ENCODE results near the gene DHX35. TPM values are rescaled to one million over a fixed set of nuclear protein-coding genes. Genes with fewer than 3 reads are reported as not detected.

The DHX35 gene
- total and polyA plus RNA-seq, 2 of the 13 experiments (the other 11 are each of a cell fraction or from before 2014, with no cell fraction given), result 25.8 to 28.7 TPM

- TF ChIP-seq ZNF18 (CRISPR knock-in tag; IDR thresholded peaks at IDR 0.05; ENCODE audit: insufficient replicate concordance), result peak; percentile 5
- TF ChIP-seq TFDP1 (CRISPR knock-in tag; IDR thresholded peaks at IDR 0.05; ENCODE audit: borderline replicate concordance), result no peak
- no peak for TF ChIP-seq ZNF281 (CRISPR knock-in tag; IDR thresholded peaks at IDR 0.05; ENCODE audit: borderline replicate concordance)
- TF ChIP-seq ZNF263 (CRISPR knock-in tag; IDR thresholded peaks at IDR 0.05), result peak; percentile 3; the same call in 1 of the 2 replicates
- peak; percentile 1; the same call in 1 of the 2 replicates for TF ChIP-seq ZNF609 (CRISPR knock-in tag; IDR thresholded peaks at IDR 0.05; ENCODE audit: borderline replicate concordance)
- TF ChIP-seq SNAPC4 (CRISPR knock-in tag; IDR thresholded peaks at IDR 0.05), result peak; percentile 54; the same call in 1 of the 2 replicates
- 0 out of 2 replicates have a peak, but pooled peaks have one; percentile 5 for TF ChIP-seq DZIP1 (CRISPR knock-in tag; IDR thresholded peaks at IDR 0.05)
- no peak for TF ChIP-seq PHB2 (IDR thresholded peaks at IDR 0.05; ENCODE audit: partially characterized antibody)
Observed at GRCh38 chr20:38926934-38927616, 35.1 kb upstream of the DHX35 start (continued).

All from HepG2 (cell line).